Measurements from ENCODE around the gene F8A1.
"Not testable (repeated sequence)": the region's sequence is repeated elsewhere in the genome, so short reads cannot be mapped to it uniquely, and the experiment has no call there.

Gene F8A1

DNA sequence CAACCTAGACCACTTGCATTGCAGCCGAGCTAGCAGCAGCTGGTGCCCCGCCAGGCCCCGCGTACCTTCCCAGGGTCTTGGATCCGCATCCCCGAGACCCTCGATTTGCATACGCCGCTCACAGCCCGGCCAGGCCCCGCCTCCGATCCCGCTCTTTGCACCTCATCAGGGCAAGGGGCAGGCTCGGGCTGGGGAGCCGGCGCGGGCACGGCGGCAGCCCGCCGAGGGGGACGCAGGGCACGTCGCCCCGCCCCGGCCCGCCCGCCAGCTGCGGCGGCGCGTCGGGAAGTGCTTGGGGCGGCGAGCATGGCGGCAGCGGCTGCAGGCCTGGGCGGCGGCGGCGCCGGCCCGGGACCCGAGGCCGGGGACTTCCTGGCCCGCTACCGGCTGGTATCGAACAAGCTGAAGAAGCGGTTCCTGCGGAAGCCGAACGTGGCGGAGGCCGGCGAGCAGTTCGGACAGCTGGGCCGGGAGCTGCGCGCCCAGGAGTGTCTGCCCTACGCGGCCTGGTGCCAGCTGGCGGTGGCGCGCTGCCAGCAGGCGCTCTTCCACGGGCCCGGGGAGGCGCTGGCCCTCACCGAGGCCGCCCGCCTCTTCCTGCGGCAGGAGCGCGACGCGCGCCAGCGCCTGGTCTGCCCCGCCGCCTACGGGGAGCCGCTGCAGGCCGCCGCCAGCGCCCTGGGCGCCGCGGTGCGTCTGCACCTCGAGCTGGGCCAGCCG, at the start of gene F8A1:
Gene F8A1, plus strand, starts transcription at position 287 of the 720 bp plus-strand sequence. Its CDS starts 20 bp downstream, at position 307.
- in situ Hi-C loops (cut with HindIII; ENCODE audit: low sequenced_read_pairs), result not testable (repeated sequence)

DNA sequence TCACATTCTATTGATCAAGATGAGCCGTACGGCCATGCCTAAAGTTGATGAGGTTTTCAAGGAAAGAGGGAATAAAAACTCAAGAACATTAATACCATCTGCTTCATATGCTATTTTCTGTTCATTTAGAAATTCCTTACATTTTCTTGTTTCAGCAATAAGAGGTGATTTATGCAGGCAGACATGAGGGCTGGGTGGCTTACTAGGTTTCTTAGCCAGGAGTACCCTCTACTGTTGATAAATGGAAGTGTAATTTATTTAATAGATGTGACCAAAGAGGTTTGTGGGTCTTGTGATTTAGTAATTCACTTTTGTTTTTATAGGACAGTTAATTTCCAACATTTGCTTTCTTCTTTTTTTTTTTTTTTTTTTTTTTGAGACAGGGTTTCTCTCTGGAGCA, 45.3 kb upstream of the F8A1 start:
- in situ Hi-C loops (cut with HindIII; ENCODE audit: low sequenced_read_pairs), result loop anchor here (25.0 kb wide), 1 partner anchor 254 kb away; the partner anchor contains the start of gene CTAG1A

DNA sequence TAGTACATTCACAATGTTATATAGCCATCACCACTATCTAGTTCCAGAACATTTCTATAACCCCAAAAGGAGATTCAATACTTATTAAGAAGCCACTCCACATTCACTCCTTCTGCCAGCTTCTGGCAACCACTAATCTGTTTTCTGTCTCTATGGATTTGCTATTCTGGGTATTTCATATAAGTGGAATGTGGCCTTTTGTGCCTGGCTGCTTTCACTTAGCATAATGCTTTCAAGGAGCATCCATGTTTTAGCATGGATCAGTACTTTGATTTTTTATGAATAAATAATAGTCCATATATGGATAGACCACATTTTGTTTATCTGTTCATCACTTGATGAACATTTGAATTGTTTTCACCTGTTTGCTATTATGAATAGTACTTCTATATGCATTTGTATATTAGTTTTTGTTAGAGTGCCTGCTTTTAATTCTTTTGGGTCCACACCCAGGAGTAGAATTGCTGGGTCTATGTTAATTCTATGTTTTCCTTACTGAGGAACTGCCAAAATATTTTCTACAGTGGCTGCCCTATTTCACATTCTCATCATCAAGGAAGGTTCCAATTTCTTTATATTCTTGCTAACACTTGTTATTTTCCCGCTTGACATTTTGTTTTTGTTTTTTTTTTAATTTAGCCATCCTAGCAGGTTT, 35.1 kb upstream of the F8A1 start:
- in situ Hi-C loops (cut with HindIII; ENCODE audit: low sequenced_read_pairs), result no loop called here

DNA sequence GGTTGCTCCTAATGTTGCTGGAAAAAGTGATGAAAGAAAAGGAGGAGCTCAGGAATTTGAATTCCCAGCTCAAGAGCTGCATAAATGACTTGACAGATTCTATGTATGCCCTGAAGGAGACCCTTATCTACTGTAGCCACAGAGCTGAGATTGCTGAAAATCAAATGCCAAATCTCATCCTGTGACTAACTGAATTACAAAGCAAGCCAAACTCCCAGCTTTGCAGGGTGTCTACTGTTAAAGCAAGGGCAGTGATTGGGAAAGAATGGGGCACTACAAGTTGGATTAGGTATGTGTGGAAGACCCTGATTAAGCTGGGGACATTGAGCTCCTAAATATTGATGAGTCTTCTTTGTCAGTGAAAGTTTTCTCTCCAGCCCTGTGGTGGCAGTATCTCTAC, 30.9 kb upstream of the F8A1 start:
- in situ Hi-C loops (cut with HindIII; ENCODE audit: low sequenced_read_pairs), result no loop called here

DNA sequence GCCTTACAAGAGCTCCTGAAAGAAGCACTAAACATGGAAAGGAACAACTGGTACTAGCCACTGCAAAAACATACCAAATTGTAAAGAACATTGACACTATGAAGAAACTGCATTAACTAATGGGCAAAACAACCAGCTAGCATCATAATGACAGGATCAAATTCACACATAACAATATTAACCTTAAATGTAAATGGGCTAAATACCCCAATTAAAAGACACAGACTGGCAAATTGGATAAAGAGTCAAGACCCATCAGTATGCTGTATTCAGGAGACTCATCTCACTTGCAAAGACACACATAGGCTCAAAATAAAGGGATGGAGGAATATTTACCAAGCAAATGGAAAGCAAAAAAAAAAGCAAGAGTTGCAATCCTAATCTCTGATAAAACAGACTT, 17.6 kb upstream of the F8A1 start:
- in situ Hi-C loops (cut with HindIII; ENCODE audit: low sequenced_read_pairs), result not testable (repeated sequence)

DNA sequence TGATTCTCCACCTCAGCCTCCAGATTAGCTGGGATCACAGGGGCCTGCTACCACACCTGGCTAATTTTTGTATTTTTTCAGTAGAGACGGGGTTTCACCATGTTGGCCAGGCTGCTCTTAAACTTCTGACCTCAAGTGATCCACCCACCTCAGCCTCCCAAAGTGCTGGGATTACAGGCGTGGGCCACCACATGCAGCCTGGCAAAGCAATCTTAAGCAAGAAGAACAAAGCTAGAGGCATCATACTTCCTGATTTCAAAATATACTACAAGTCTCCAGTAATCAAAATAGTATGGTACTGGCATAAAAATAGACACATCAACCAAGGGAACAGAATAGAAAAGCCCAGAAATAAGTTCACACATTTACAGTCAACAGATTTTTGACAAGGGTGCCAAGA, 12.8 kb upstream of the F8A1 start:
- in situ Hi-C loops (cut with HindIII; ENCODE audit: low sequenced_read_pairs), result no loop called here

DNA sequence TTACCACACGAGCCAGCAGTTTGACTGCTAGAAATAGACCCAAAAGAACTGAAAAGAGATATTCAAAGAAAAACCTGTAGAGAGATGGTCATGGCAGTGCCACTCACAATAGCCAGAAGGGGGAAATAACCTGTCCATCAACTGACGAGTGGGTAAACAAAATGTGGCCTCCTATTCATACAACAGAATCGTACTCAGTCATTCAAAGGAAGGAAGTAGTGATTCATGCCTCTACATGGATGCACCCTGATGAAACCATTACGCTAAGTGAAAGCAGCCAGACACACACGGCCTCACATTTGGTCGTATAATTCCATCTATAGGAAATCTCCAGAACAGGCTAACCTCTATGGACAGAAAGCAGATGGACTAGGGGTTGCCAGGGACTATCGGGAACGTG, 2.1 kb upstream of the F8A1 start:
- in situ Hi-C loops (cut with HindIII; ENCODE audit: low sequenced_read_pairs), result not testable (repeated sequence)

DNA sequence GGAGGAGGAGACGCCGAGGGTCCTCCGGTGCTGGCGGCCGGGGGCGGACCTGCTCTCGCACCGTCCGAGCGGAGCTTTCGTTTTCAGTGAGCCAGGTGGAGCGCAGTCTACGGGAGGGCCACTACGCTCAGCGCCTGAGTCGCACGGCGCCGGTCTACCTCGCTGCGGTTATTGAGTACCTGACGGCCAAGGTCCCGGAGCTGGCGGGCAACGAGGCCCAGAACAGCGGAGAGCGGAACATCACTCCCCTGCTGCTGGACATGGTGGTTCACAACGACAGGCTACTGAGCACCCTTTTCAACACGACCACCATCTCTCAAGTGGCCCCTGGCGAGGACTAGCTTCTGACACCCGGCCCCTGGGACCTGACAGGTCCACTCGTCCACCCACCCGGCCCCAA, 1.1 kb upstream of the F8A1 start:
- in situ Hi-C loops (cut with HindIII; ENCODE audit: low sequenced_read_pairs), result not testable (repeated sequence)

DNA sequence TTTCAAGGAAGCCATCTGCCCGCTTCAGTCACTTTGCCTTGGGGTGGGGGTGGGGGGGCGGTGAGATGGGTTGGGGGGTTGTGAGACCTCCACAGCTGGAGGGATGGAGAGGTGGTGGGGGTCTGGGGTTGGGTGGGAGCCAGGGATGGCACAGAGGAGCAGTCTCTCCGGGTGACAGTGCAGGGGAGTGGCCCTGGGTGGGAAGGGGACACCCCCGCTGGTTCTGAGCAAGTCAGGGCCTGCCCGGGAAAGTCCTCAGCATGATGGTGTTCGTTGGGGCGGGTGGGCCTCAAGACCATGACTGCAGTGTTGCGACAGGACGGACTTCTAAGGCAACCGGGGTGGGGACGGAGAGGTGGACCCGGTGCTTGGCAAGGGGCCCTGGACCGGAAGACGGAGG, 606 bp upstream of the F8A1 start:
- in situ Hi-C loops (cut with HindIII; ENCODE audit: low sequenced_read_pairs), result not testable (repeated sequence)

DNA sequence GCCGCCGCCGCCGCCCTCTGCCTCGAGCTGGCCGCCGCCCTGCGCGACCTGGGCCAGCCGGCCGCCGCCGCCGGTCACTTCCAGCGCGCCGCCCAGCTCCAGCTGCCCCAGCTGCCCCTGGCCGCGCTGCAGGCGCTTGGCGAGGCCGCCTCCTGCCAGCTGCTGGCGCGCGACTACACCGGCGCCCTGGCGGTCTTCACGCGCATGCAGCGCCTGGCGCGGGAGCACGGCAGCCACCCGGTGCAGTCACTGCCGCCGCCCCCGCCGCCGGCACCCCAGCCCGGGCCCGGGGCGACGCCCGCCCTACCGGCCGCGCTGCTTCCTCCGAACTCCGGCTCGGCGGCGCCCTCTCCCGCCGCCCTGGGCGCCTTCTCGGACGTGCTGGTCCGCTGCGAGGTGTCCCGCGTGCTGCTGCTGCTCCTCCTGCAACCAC, 650 bp downstream of the F8A1 start:
- in situ Hi-C loops (cut with HindIII; ENCODE audit: low sequenced_read_pairs), result not testable (repeated sequence)

DNA sequence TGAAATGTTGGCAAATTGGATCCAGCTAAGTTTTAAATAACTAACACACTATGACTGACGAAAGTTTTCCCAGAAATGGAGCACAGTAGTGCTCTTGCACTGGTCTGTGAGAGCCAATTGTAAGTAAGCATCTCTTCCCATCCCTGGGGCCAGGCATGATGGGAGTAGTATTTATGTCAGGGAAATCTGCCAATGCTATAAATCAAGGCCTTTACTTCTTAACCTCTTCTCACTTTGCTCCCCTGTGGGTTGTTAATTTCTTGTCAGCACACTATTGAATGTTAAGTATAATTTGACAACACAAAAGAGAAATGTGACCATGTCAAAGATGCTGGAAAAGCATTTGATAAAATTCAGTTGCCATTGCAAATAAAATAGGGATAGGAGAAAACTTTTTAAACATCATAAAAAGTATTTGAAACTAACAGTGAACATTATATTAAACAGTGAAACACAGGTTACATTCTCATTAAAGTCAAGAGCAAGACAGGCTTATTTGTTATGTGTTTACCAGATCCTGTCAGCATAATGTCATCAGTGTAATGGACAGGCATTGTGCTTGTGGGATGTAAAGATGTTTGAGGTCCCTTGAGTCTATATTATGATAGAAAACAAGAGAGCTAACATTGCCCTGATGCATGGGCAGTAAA, 5.0 kb downstream of the F8A1 start:
- in situ Hi-C loops (cut with HindIII; ENCODE audit: low sequenced_read_pairs), result no loop called here

DNA sequence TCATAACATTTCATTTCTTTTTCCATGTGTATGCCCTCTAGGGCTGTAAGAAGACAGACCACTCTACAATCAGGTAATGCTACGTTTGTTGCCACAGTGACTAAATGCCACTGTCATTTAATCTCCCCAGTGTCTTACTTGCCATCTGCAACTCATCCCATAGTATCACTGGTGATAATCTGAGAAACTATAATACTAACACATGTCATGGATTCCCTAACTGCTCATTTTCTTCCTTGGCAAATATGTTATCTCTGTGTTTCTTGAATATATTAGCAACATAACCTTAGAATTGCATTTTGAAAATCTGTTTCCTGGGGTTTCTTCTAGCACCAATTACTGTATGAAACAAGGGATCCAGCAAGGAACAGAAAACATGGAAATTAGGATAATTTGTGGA, 6.1 kb downstream of the F8A1 start:
- in situ Hi-C loops (cut with HindIII; ENCODE audit: low sequenced_read_pairs), result no loop called here

DNA sequence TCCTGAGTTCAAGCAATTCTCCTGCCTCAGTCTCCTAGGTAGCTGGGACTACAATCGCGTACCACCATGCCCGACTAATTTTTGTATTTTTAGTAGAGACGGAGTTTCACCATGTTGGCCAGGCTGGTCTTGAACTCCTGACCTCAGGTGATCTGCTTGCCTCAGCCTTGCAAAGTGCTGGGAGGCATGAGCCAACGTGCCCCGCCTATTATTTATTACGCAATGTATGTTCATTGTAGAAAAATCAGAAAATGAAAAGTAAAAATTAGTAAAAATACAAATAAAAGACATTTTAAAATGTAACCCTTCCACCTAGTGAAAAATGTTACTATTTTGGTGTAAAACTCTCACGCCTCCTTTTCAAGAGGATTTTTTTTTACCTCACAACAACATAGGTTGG, 14.2 kb downstream of the F8A1 start:
- in situ Hi-C loops (cut with HindIII; ENCODE audit: low sequenced_read_pairs), result loop anchor here (10.0 kb wide), 1 partner anchor 84 kb away; no protein-coding TSS in a partner anchor

DNA sequence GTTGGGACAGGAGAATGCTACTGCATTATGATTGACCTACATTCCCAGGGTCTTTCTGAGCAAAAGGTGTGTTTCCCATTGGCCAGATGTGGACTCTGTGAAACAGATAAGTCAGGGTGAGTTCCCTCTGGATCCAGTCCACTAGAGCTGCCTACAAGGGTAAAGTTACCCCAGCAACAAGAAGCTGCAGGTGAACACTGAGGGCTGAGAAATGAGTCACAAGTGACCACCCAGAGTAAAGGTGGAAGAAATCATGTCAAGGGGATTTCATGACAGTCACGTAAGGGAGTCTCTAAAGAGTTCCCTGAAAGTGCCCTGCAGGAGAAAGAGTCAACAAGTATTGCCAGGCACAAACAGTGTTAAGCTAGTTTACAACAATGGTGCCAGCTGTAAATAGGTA, 16.3 kb downstream of the F8A1 start:
- in situ Hi-C loops (cut with HindIII; ENCODE audit: low sequenced_read_pairs), result loop anchor here (10.0 kb wide), 1 partner anchor 82 kb away; no protein-coding TSS in a partner anchor

DNA sequence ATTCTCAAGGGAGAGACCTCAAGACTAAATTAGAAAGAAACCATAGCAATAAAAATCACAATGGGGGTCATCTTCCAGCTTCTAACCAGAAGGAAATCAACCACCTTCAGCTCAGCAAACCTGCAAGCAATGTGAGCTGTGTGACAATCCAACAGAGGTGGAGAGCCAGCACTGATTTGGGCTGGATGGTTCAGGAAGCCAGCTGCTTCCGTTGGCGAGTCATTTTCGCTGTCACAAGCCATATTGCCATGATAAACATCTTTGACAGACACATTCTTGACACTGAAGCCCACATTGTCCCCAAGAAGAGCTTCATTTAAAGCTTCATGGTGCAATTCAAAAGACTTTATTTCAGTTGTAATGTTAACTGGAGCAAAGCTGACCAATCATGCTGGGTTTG, 22.7 kb downstream of the F8A1 start:
- in situ Hi-C loops (cut with HindIII; ENCODE audit: low sequenced_read_pairs), result loop anchor here (10.0 kb wide), 1 partner anchor 76 kb away; no protein-coding TSS in a partner anchor

DNA sequence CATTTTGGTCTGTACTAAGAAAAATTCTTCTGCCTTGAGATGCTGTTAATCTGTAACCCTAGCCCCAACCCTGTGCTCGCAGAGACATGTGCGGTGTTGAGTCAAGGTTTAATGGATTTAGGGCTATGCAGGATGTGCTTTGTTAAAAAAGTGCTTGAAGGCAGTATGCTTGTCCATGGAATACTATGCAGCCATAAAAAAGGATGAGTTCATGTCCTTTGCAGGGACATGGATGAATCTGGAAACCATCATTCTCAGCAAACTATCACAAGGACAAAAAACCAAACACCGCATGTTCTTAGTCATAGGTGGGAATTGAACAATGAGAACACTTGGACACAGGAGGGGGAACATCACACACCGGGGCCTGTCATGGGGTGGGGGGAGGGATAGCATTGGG, 23.9 kb downstream of the F8A1 start:
- in situ Hi-C loops (cut with HindIII; ENCODE audit: low sequenced_read_pairs), result not testable (repeated sequence)

DNA sequence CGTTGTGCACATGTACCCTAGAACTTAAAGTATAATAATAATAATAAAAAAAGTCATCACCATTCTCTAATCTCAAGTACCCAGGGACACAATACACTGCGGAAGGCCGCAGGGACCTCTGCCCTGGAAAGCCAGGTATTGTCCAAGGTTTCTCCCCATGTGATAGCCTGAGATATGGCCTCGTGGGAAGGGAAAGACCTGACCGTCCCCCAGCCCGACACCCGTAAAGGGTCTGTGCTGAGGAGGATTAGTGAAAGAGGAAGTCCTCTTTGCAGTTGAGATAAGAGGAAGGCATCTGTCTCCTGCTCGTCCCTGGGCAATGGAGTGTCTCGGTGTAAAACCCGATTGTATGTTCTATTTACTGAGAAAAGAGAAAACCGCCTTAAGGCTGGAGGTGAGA, 24.4 kb downstream of the F8A1 start:
- in situ Hi-C loops (cut with HindIII; ENCODE audit: low sequenced_read_pairs), result not testable (repeated sequence)

DNA sequence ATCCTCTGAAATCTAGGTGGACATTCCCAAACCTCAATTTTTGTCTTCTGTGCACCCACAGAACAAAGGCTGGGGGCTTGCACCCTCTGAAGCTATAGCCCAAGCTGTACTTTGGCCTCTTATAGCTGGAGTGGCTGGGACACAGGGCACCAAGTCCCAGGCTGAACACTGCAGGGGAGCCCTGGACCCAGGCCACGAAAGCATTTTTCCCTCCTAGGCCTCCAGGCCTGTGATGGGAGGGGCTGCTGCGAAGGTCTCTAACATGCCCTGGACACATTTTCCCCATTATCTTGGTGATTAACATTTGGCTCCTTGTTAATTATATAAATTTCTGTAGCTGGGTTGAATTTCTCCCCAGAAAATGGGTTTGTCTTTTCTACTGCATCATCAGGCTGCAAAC, 27.9 kb downstream of the F8A1 start:
- in situ Hi-C loops (cut with HindIII; ENCODE audit: low sequenced_read_pairs), result no loop called here

DNA sequence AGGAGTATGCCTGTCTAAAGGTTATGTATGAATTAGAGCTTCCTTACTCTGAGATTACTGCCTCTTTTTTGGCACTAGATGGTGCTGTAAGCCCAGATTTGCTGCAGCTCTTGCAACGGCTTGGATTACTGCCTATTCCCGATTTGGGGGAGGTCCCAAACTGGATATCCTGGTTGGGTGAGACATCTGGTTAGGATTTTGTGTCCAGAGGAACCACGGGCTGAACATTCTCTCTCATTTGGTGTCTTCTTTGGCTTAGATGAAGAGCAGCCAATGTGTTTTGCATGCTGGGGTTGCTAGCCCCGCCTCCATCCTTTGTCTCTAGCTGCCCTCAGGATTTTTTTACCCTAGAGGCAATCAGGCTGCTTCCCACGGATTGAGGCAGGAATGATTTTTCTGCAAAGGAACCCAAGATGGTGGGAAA, 31.9 kb downstream of the F8A1 start:
- in situ Hi-C loops (cut with HindIII; ENCODE audit: low sequenced_read_pairs), result no loop called here

DNA sequence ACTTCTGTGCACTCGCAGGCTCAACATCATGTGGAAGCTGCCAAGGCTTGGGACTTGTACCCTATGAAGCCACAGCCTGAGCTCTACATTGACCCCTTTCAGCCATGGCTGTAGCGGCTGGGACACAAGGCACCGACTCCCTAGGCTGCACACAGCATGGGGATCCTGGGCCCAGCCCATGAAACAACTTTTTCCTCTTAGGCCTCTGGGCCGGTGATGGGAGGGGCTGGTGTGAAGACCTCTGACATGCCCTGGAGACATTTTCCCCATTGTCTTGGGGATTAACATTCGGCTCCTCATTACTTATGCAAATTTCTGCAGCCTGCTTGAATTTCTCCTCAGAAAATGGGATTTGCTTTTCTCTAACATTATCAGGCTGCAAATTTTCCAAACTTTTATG, 38.6 kb downstream of the F8A1 start:
- in situ Hi-C loops (cut with HindIII; ENCODE audit: low sequenced_read_pairs), result not testable (repeated sequence)
